ENCODE measurements around the gene ACKR2.

DNA sequence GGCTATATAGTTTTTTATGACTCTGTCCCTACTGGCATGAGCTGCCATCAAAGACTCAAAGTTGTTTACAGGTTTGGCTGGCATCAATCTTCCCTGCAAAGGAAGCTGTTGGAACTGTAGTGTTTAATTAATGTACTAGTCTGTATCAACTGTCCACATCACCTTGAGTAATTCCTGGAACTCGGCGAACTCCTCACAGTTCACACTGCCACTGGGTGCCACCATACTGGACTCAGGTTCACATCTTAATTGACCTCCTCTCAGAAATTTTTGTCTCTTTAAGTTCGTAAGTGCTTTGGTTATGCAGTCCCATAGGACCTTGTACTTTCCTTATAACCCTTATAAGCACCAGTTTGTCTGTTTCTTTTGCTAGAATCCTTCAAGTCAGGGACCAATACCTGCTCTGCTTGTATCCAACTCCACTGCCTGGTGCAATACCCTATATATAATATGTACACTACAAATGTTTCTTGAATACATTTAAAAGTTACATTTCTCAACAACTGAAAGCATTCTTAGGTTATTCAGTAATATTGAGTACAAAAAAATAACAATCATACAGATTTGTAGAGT is 8.1 kb upstream of the ACKR2 start:
- TF ChIP-seq MYC (IDR thresholded peaks at IDR 0.05; ENCODE audit: low read depth, low read length) = no peak
- TF ChIP-seq, protein P1, sequence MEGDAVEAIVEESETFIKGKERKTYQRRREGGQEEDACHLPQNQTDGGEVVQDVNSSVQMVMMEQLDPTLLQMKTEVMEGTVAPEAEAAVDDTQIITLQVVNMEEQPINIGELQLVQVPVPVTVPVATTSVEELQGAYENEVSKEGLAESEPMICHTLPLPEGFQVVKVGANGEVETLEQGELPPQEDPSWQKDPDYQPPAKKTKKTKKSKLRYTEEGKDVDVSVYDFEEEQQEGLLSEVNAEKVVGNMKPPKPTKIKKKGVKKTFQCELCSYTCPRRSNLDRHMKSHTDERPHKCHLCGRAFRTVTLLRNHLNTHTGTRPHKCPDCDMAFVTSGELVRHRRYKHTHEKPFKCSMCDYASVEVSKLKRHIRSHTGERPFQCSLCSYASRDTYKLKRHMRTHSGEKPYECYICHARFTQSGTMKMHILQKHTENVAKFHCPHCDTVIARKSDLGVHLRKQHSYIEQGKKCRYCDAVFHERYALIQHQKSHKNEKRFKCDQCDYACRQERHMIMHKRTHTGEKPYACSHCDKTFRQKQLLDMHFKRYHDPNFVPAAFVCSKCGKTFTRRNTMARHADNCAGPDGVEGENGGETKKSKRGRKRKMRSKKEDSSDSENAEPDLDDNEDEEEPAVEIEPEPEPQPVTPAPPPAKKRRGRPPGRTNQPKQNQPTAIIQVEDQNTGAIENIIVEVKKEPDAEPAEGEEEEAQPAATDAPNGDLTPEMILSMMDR (IDR thresholded peaks at IDR 0.05; ENCODE audit: low read depth, low read length) = no peak
